IMR-90 (cell line): ENCODE data around the gene CRISPLD2.

Source experiments
- CEBPB ChIP-seq: IDR thresholded peaks from 2 replicates; pipeline ENCODE4 v1.6.1; 2012; ENCODE audit warnings: low read depth, low read length, improper control_type of control experiment
- CTCF ChIP-seq: conservative IDR thresholded peaks from 2 replicates; pipeline ENCODE4 v1.5.1; 2012; ENCODE audit warnings: mild to moderate bottlenecking, low read depth, low read length, improper control_type of control experiment
- FOS ChIP-seq: fragments of 150-350 bp; IDR thresholded peaks from 2 replicates; pipeline ENCODE4 v1.6.1; 2016; ENCODE audit warnings: low read depth, low read length
- MAZ ChIP-seq: IDR thresholded peaks from 2 replicates; pipeline ENCODE4 v1.6.1; 2012; ENCODE audit warnings: low read depth, mild to moderate bottlenecking, low read length, improper control_type of control experiment, moderate library complexity, borderline replicate concordance
- MXI1 ChIP-seq: IDR thresholded peaks from 2 replicates; pipeline ENCODE4 v1.6.1; 2012; ENCODE audit warnings: low read depth, mild to moderate bottlenecking, low read length, moderate library complexity, borderline replicate concordance
- POLR2A ChIP-seq: IDR thresholded peaks from 2 replicates; pipeline ENCODE4 v1.6.1; 2012; ENCODE audit warnings: mild to moderate bottlenecking, low read depth, low read length
- RAD21 ChIP-seq: IDR thresholded peaks from 2 replicates; pipeline ENCODE4 v1.6.1; 2012; ENCODE audit warnings: low read length, improper control_type of control experiment
- RFX5 ChIP-seq: IDR thresholded peaks from 2 replicates; pipeline ENCODE4 v1.8.0; 2012; ENCODE audit warnings: low read depth, mild to moderate bottlenecking, low read length, moderate library complexity
- SMC3 ChIP-seq: fragments of 150-350 bp; IDR thresholded peaks from 2 replicates; pipeline ENCODE4 v1.6.1; 2016; ENCODE audit warnings: low read depth, mild to moderate bottlenecking, antibody characterized with exemption, low read length, moderate library complexity
- USF2 ChIP-seq: fragments of 150-350 bp; IDR thresholded peaks from 2 replicates; pipeline ENCODE4 v1.6.1; 2017; ENCODE audit warnings: mild to moderate bottlenecking, antibody characterized with exemption, low read length, low read depth

- TF ChIP-seq CTCF (no peak), CEBPB (no peak), SMC3 (no peak), POLR2A (no peak), USF2 (no peak), RAD21 (no peak), MAZ (no peak), RFX5 (no peak), MXI1 (no peak), FOS (no peak)
Measured at GRCh38 chr16:84878770-84879169, 59.0 kb downstream of the CRISPLD2 start.
